ENCODE measurements around the gene RBM33.

- TF ChIP-seq, protein P1, sequence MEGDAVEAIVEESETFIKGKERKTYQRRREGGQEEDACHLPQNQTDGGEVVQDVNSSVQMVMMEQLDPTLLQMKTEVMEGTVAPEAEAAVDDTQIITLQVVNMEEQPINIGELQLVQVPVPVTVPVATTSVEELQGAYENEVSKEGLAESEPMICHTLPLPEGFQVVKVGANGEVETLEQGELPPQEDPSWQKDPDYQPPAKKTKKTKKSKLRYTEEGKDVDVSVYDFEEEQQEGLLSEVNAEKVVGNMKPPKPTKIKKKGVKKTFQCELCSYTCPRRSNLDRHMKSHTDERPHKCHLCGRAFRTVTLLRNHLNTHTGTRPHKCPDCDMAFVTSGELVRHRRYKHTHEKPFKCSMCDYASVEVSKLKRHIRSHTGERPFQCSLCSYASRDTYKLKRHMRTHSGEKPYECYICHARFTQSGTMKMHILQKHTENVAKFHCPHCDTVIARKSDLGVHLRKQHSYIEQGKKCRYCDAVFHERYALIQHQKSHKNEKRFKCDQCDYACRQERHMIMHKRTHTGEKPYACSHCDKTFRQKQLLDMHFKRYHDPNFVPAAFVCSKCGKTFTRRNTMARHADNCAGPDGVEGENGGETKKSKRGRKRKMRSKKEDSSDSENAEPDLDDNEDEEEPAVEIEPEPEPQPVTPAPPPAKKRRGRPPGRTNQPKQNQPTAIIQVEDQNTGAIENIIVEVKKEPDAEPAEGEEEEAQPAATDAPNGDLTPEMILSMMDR (conservative IDR thresholded peaks at IDR 0.05; ENCODE audit: low read depth, low read length) = no peak
- TF ChIP-seq RAD21 (IDR thresholded peaks at IDR 0.05; ENCODE audit: low read length) (no peak), FOS (IDR thresholded peaks at IDR 0.05; ENCODE audit: low read depth, low read length) (no peak), POLR2A (IDR thresholded peaks at IDR 0.05; ENCODE audit: low read depth, low read length) (no peak), RCOR1 (IDR thresholded peaks at IDR 0.05; ENCODE audit: insufficient replicate concordance, low read length) (no peak), CHD1 (IDR thresholded peaks at IDR 0.05; ENCODE audit: low read depth, low read length) (no peak), CEBPB (IDR thresholded peaks at IDR 0.05; ENCODE audit: low read depth, low read length) (no peak)
Measured at GRCh38 chr7:155734445-155734809, 90.0 kb downstream of the RBM33 start.
